Measurements from ENCODE around the gene GPAT3.

- TF ChIP-seq, protein P1, sequence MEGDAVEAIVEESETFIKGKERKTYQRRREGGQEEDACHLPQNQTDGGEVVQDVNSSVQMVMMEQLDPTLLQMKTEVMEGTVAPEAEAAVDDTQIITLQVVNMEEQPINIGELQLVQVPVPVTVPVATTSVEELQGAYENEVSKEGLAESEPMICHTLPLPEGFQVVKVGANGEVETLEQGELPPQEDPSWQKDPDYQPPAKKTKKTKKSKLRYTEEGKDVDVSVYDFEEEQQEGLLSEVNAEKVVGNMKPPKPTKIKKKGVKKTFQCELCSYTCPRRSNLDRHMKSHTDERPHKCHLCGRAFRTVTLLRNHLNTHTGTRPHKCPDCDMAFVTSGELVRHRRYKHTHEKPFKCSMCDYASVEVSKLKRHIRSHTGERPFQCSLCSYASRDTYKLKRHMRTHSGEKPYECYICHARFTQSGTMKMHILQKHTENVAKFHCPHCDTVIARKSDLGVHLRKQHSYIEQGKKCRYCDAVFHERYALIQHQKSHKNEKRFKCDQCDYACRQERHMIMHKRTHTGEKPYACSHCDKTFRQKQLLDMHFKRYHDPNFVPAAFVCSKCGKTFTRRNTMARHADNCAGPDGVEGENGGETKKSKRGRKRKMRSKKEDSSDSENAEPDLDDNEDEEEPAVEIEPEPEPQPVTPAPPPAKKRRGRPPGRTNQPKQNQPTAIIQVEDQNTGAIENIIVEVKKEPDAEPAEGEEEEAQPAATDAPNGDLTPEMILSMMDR (IDR thresholded peaks at IDR 0.05; ENCODE audit: low read depth, low read length), result no peak
- TF ChIP-seq POLR2A (IDR thresholded peaks at IDR 0.05; ENCODE audit: extremely low read depth, insufficient read length) (no peak), MAX (IDR thresholded peaks at IDR 0.05; ENCODE audit: low read depth, low read length) (no peak), MYC (IDR thresholded peaks at IDR 0.05; ENCODE audit: low read depth, low read length) (no peak)
Observed at GRCh38 chr4:83504503-83504902, 31.4 kb upstream of the GPAT3 start.

Measured in NB4 (cell line).